ENCODE results near the gene LENG8. TPM values are rescaled to one million over a fixed set of nuclear protein-coding genes. Genes with fewer than 3 reads are reported as not detected.

LENG8 gene
- total RNA-seq, 1 experiment from 2014 or later: 148 TPM

DNA sequence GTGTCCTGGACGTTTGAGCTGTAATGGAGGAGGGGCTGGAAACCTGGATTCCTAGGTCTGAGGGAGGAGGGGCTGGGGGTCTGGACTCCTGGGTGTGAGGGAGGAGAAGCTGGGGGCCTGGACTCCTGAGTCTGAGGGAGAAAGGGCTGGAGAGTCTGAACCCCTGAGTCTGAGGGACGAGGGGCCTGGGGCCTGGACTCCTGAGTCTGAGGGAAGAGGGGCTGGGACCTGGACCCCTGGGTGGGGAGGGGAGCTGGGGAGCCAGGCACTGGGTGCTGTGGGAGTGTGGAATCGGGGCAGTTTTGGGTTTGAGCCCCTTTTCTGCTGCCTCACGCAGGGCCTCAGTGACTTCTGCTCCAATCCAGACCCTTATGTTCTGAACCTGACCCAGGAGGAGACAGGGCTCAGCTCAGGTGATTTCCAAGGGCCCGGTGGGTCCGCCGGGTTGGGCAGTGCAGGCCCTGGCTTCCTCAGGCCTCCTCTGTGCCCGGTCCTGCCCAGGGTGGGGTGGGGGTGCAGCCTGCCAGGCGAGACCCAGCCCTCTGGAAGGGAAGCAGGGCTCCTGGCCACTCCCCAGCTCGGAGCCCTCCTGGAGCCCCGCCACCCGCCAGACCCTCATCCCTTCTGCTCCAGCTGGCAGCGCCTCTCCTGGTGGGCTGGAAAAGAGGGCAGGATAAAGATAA is 19.3 kb upstream of the LENG8 start:
- Histone ChIP-seq H3K9me3 (ENCODE audit: control insufficient read depth, low read depth, low read length) (no peaks in the 10 kb centered on the region), H2AFZ (ENCODE audit: low read length) (no peak overlapping the region), H3K56ac (ENCODE audit: insufficient read length, low read depth, low read length) (no peak overlapping the region), H4K5ac (ENCODE audit: insufficient read length, low read depth, low read length) (no peak overlapping the region), H2BK20ac (ENCODE audit: low read depth, low read length, poor library complexity, severe bottlenecking) (no peak overlapping the region), H3K27ac (ENCODE audit: insufficient read length, low read depth, low read length) (no peak overlapping the region), H3K18ac (ENCODE audit: insufficient read length, low read depth, low read length) (no peak overlapping the region), H3K79me1 (ENCODE audit: insufficient read depth, low read depth, low read length, poor library complexity, severe bottlenecking) (no peaks in the 10 kb centered on the region), H3K27me3 (ENCODE audit: insufficient read depth, low read length) (no peaks in the 10 kb centered on the region; the same call in 1 of the 2 replicates), H3K23ac (ENCODE audit: insufficient read length, low read depth, low read length) (no peak overlapping the region), H3K4ac (ENCODE audit: low read depth, low read length) (no peak overlapping the region), H2BK12ac (ENCODE audit: insufficient read length, low read depth, low read length) (no peak overlapping the region), H4K8ac (replicated peaks; ENCODE audit: insufficient read length, low read depth, low read length) (no peak overlapping the region), H3K14ac (ENCODE audit: insufficient read depth, low read length) (no peak overlapping the region), H3K4me2 (ENCODE audit: insufficient read depth, insufficient read length, low read length) (peak overlapping the region; percentile 41), H3K79me2 (ENCODE audit: insufficient read depth, low read length) (no peaks in the 10 kb centered on the region), H3T11ph (ENCODE audit: low read length) (no peak overlapping the region), H2BK120ac (ENCODE audit: low read depth, low read length, poor library complexity, severe bottlenecking) (no peak overlapping the region), H2BK15ac (ENCODE audit: low read depth, low read length) (no peak overlapping the region), H4K20me1 (ENCODE audit: control insufficient read depth, insufficient read depth, insufficient read length) (no peaks in the 10 kb centered on the region), H3K4me1 (ENCODE audit: insufficient read depth, low read length) (no peaks in the 10 kb centered on the region), H4K91ac (ENCODE audit: insufficient read length, low read depth, low read length) (no peak overlapping the region), H3K23me2 (ENCODE audit: insufficient read length, low read depth, low read length, poor library complexity, severe bottlenecking) (peaks cover 3% of the 10 kb centered on the region), H2BK5ac (ENCODE audit: insufficient read length, low read length) (no peak overlapping the region), H2AK5ac (ENCODE audit: insufficient read length, low read length) (no peak overlapping the region), H3K9ac (ENCODE audit: extremely low read depth, insufficient read length, low read length) (no peak overlapping the region)
- no CpG with 5 or more reads among the region's 13 CpGs for WGBS (ENCODE audit: extremely low coverage, insufficient read length, low lambda C conversion rate)
- Mint-ChIP-seq H3K36me3 (ENCODE audit: insufficient read depth in 1 of 3, low read depth in 3 of 3) (peaks cover 9 to 37% (median 37%) of the 10 kb centered on the region in 3 experiments; a peak in 6 of 7 replicates), H3K4me3 (peak overlapping the region; percentile 31 to 51; a peak in 3 of 5 replicates), H3K27ac (peak overlapping the region in 2 of 3 experiments; percentile 47 to 90; a peak in 3 of 7 replicates), H3K4me1 (peaks cover 24 to 33% of the 10 kb centered on the region in 2 experiments), H3K27me3 (ENCODE audit: low read depth) (peaks cover 74% of the 10 kb centered on the region), H3K9me3 (peaks cover 0 to 3% of the 10 kb centered on the region in 2 experiments; a peak in 1 of 5 replicates)
- TF ChIP-seq, protein P1, sequence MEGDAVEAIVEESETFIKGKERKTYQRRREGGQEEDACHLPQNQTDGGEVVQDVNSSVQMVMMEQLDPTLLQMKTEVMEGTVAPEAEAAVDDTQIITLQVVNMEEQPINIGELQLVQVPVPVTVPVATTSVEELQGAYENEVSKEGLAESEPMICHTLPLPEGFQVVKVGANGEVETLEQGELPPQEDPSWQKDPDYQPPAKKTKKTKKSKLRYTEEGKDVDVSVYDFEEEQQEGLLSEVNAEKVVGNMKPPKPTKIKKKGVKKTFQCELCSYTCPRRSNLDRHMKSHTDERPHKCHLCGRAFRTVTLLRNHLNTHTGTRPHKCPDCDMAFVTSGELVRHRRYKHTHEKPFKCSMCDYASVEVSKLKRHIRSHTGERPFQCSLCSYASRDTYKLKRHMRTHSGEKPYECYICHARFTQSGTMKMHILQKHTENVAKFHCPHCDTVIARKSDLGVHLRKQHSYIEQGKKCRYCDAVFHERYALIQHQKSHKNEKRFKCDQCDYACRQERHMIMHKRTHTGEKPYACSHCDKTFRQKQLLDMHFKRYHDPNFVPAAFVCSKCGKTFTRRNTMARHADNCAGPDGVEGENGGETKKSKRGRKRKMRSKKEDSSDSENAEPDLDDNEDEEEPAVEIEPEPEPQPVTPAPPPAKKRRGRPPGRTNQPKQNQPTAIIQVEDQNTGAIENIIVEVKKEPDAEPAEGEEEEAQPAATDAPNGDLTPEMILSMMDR (conservative IDR thresholded peaks at IDR 0.05): 0 out of 3 replicates have a peak, but pooled peaks have one; percentile 18
- no peak for DNase-seq

Data from H9 (cell line).